ENCODE results near the gene TBC1D9B.

The TBC1D9B gene

GRCh38 chr5:179819296-179820126 is 88.2 kb downstream of the TBC1D9B start:
- DNase-seq: no peak

- DNase-seq: no peak
Measured at GRCh38 chr5:179818746-179819295, 88.9 kb downstream of the TBC1D9B start.

- no peak for DNase-seq
Measured at GRCh38 chr5:179817890-179818745, 89.6 kb downstream of the TBC1D9B start.

GRCh38 chr5:179817470-179817840 is 90.2 kb downstream of the TBC1D9B start:
- no peak for DNase-seq

- DNase-seq: no peak
Measured at GRCh38 chr5:179816796-179817469, 90.8 kb downstream of the TBC1D9B start.

- no peak for DNase-seq
Measured at GRCh38 chr5:179816401-179816795, 91.3 kb downstream of the TBC1D9B start.

- no peak for DNase-seq
Measured at GRCh38 chr5:179815491-179816249, 92.0 kb downstream of the TBC1D9B start.

GRCh38 chr5:179814090-179814489 is 93.6 kb downstream of the TBC1D9B start:
- no peak for DNase-seq

GRCh38 chr5:179812997-179813607 is 94.6 kb downstream of the TBC1D9B start:
- DNase-seq: no peak

GRCh38 chr5:179812135-179812825 is 95.4 kb downstream of the TBC1D9B start:
- DNase-seq: no peak

Data from NCI-H446 treated with DMSO at 0.1 percent for 48 hours (cell line).